OCI-LY7 (cell line): ENCODE results near the gene ANO9.

Source experiments
- EZH2phosphoT487 ChIP-seq: fragments of 200-600 bp; sonication (generic); IDR thresholded peaks from 2 replicates; pipeline ENCODE4 v1.6.1; 2018; ENCODE audit warnings: low read depth, borderline replicate concordance, mild to moderate bottlenecking, mixed run types, antibody characterized with exemption, low read length, moderate library complexity, mixed read lengths
- TF ChIP-seq, protein P1 (sequence below): fragments of 200-600 bp; sonication (generic); conservative IDR thresholded peaks from 2 replicates; pipeline ENCODE4 v1.5.1; 2014; ENCODE audit warnings: mild to moderate bottlenecking, antibody characterized with exemption, low read length, moderate library complexity, mixed read lengths

DNA sequence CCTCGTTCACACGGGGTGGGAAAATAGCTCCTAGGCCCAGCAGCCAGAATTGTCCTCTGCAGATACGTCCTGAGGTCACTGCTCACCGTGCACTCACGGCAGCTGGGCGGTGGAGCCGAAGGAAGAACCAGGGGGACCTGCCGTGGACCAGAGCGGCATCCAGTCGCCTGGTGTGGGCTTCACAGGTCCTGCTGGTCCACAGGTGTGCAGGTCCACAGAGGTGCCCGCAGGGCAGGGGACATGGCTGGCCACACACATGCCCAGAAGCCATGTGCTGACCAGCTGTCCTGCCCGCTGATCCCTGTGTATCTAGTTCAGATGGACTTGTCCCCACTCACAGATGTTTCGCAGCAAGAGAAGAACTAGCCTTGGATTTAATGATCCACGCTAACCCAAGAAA is 58.4 kb downstream of the ANO9 start:
- TF ChIP-seq EZH2phosphoT487: no peak
- TF ChIP-seq, protein P1, sequence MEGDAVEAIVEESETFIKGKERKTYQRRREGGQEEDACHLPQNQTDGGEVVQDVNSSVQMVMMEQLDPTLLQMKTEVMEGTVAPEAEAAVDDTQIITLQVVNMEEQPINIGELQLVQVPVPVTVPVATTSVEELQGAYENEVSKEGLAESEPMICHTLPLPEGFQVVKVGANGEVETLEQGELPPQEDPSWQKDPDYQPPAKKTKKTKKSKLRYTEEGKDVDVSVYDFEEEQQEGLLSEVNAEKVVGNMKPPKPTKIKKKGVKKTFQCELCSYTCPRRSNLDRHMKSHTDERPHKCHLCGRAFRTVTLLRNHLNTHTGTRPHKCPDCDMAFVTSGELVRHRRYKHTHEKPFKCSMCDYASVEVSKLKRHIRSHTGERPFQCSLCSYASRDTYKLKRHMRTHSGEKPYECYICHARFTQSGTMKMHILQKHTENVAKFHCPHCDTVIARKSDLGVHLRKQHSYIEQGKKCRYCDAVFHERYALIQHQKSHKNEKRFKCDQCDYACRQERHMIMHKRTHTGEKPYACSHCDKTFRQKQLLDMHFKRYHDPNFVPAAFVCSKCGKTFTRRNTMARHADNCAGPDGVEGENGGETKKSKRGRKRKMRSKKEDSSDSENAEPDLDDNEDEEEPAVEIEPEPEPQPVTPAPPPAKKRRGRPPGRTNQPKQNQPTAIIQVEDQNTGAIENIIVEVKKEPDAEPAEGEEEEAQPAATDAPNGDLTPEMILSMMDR: no peak
